Calu3 (cell line): ENCODE results near the gene IFI27L2. TPM values are rescaled to one million over a fixed set of nuclear protein-coding genes. Genes with fewer than 3 reads are reported as not detected.

ENCODE experiments used
- BruUV-seq: library from RNA; stranded (reverse); fragments of 400-500 nt; replicated peaks from 2 replicates; lab custom pipeline; 2021; lab: Mats Ljungman, UMichigan
- CTCF ChIA-PET: fragments of 300-600 bp; sonication (Branson Sonifier 250); formaldehyde crosslinking; loops from one replicate; lab custom pipeline; 2022; ENCODE audit warnings: antibody characterized with exemption; lab: Charles Lee
- DNase-seq: peaks from one replicate; pipeline ENCODE4 v3.0.0; 2022
- H3K27ac Mint-ChIP-seq: one replicate; pipeline ENCODE4 v1.8.0; 2022; ENCODE audit warnings: mixed read lengths; ENCODE audit not compliant: unreplicated experiment
- H3K27me3 Mint-ChIP-seq: one replicate; pipeline ENCODE4 v1.8.0; 2022; ENCODE audit warnings: mixed read lengths; ENCODE audit not compliant: unreplicated experiment
- H3K36me3 Mint-ChIP-seq: one replicate; pipeline ENCODE4 v1.8.0; 2022; ENCODE audit warnings: mild to moderate bottlenecking, moderate library complexity, mixed read lengths; ENCODE audit not compliant: insufficient read depth, unreplicated experiment
- H3K4me1 Mint-ChIP-seq: one replicate; pipeline ENCODE4 v1.8.0; 2022; ENCODE audit warnings: mild to moderate bottlenecking, low read depth, mixed read lengths; ENCODE audit not compliant: unreplicated experiment
- H3K4me3 Mint-ChIP-seq: one replicate; pipeline ENCODE4 v1.8.0; 2022; ENCODE audit warnings: mild to moderate bottlenecking, low read depth, moderate library complexity, mixed read lengths; ENCODE audit not compliant: unreplicated experiment
- H3K9me3 Mint-ChIP-seq: one replicate; pipeline ENCODE4 v1.8.0; 2022; ENCODE audit warnings: low read depth, mixed read lengths; ENCODE audit not compliant: unreplicated experiment
- intact Hi-C: fragments of 100-400 bp; cut with micrococcal nuclease; formaldehyde crosslinking; loops from one replicate; pipeline ENCODE4 v1.10.0; 2022; ENCODE audit not compliant: unreplicated experiment
- total RNA-seq: library from RNA; stranded (reverse); gene quantifications from 2 replicates; pipeline ENCODE4 v1.2.3, GENCODE V29; 2022
- TF ChIP-seq, protein P1 (sequence below): fragments of 200-600 bp; IDR thresholded peaks from one replicate; pipeline ENCODE4 v1.8.0; 2022; ENCODE audit warnings: antibody characterized with exemption; ENCODE audit not compliant: unreplicated experiment

IFI27L2 gene
- total RNA-seq, 1 experiment from 2014 or later = 40.4 TPM

DNA sequence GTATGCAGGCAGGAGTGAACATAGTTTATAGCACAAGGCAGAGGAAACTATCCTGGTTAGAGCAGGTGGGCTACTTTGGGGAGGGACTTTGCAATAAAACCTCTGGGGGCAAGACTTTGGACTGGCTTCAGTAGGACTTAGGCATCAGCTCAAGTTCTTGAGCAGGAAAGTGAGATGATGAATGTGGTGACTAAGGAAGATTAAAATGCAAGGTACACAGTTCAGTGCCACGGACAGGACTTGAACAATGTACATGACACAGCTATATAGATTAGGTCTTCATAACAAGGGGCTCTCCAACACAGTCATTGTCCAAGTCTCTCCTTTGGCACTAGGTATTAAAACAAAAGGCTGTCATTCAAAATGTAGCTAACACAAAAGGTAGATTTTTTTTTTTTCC, 23.3 kb upstream of the IFI27L2 start:
- intact Hi-C loops = no loop called here
- TF ChIP-seq, protein P1, sequence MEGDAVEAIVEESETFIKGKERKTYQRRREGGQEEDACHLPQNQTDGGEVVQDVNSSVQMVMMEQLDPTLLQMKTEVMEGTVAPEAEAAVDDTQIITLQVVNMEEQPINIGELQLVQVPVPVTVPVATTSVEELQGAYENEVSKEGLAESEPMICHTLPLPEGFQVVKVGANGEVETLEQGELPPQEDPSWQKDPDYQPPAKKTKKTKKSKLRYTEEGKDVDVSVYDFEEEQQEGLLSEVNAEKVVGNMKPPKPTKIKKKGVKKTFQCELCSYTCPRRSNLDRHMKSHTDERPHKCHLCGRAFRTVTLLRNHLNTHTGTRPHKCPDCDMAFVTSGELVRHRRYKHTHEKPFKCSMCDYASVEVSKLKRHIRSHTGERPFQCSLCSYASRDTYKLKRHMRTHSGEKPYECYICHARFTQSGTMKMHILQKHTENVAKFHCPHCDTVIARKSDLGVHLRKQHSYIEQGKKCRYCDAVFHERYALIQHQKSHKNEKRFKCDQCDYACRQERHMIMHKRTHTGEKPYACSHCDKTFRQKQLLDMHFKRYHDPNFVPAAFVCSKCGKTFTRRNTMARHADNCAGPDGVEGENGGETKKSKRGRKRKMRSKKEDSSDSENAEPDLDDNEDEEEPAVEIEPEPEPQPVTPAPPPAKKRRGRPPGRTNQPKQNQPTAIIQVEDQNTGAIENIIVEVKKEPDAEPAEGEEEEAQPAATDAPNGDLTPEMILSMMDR = no peak
- H3K9me3 Mint-ChIP-seq = no peaks in the 10 kb centered on the region
- no TSS peak for BruUV-seq
- no peak overlapping the region for H3K27ac Mint-ChIP-seq
- no peaks in the 10 kb centered on the region for H3K36me3 Mint-ChIP-seq
- CTCF ChIA-PET = interaction anchor here (1.1 kb wide), 1 partner anchor 127 kb away, joined by 5 read pairs; no protein-coding TSS in a partner anchor
- H3K4me3 Mint-ChIP-seq = no peak overlapping the region
- H3K4me1 Mint-ChIP-seq = no peaks in the 10 kb centered on the region
- peaks cover 78% of the 10 kb centered on the region for H3K27me3 Mint-ChIP-seq
- DNase-seq = no peak

DNA sequence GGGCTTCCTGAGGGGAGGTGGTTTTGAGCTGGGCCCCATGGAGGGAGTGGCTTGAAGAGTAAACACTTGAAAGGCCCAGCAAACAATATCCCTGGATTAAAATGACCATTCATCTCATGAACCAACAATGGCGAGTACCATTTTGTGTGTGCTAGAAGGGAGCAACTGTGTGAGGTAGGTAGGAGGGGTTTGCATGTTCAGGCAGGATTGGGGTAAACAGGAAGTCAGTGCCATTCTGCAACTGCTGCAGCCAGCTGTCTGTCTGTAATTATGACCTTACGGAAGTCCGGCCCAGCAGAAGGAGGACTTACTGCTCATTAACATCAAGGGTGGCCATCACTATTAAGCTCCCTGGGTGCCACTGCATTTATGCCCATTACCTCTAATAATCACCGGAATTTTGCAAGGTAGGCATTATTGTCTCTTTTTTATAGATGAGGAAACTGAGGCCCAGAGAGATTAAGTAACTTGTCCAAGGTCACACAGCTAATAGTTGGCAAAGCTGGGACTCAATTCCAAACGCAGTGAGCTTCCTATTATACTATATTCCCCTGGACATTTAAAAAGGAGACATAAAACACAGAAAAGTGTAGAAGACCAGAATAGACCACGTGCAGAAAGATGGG, 16.6 kb upstream of the IFI27L2 start:
- DNase-seq = no peak

DNA sequence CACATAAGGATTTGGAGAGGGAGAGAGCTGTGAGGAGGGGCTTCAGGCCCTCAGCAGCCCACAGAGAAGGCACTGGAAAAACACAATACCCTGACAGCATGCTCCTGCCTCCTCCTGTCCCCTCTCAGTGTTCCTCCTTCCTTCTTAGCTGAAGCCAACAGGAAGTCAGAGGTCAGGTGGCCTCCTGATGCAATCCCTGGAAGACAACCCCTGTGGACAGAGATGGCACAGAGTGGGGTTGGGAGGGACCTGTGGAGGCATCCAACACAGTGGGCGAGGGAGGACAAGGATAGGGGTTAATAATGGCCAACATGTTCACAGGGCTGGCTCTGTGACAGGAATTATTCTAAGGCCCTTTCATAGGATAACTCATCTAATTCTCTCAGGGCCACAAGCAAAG, 15.4 kb upstream of the IFI27L2 start:
- BruUV-seq = no TSS peak
- Mint-ChIP-seq H3K27ac (no peak overlapping the region), H3K36me3 (no peaks in the 10 kb centered on the region), H3K4me1 (peaks cover 8% of the 10 kb centered on the region), H3K27me3 (peaks cover 22% of the 10 kb centered on the region), H3K9me3 (no peaks in the 10 kb centered on the region), H3K4me3 (no peak overlapping the region)
- intact Hi-C loops = no loop called here
- no peak for DNase-seq
- CTCF ChIA-PET = no interaction called here
- TF ChIP-seq, protein P1 = no peak

More for the DNA sequence above, 16.6 kb upstream of the IFI27L2 start:
- Mint-ChIP-seq H3K9me3 (no peaks in the 10 kb centered on the region), H3K4me1 (peaks cover 8% of the 10 kb centered on the region), H3K27ac (no peak overlapping the region), H3K27me3 (peaks cover 34% of the 10 kb centered on the region), H3K4me3 (no peak overlapping the region), H3K36me3 (no peaks in the 10 kb centered on the region)
- CTCF ChIA-PET = no interaction called here
- TF ChIP-seq, protein P1 = no peak
- BruUV-seq = no TSS peak
- intact Hi-C loops = no loop called here

DNA sequence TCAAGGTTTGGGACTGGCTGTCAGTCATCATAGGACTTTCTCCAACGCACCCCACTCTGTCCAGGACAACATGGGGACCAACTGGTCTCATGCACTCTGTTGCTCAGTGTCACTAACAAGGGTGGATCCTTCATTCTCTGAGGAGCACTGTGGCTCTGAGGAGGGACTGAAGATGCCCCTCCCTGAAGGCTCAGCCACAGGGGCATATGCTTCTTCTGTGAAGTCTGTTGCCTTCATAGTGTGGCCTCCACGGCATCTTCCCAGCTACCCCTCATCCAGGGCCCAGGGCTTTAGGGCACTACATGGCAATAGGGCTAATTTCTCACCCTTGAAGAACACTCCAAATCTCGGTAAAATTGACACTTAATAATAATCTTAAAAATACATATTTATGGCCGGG, 14.3 kb upstream of the IFI27L2 start:
- BruUV-seq = no TSS peak

More for the DNA sequence above, 14.3 kb upstream of the IFI27L2 start:
- Mint-ChIP-seq H3K9me3 (no peaks in the 10 kb centered on the region), H3K36me3 (no peaks in the 10 kb centered on the region), H3K4me1 (peaks cover 8% of the 10 kb centered on the region), H3K27me3 (peaks cover 19% of the 10 kb centered on the region), H3K4me3 (no peak overlapping the region), H3K27ac (no peak overlapping the region)
- DNase-seq = no peak
- TF ChIP-seq, protein P1 = no peak
- intact Hi-C loops = no loop called here
- CTCF ChIA-PET = no interaction called here
